ENCODE measurements around the gene RNF19B. TPM values are rescaled to one million over a fixed set of nuclear protein-coding genes. Genes with fewer than 3 reads are reported as not detected.

The RNF19B gene
- total RNA-seq, 1 experiment from 2014 or later = 15.0 TPM

GRCh38 chr1:32896451-32896850 lies 68.2 kb downstream of the RNF19B start:
- H3T11ph ChIP-seq (ENCODE audit: low read length) = no peak overlapping the region
- no peaks in the 10 kb centered on the region for H3K79me1 ChIP-seq (ENCODE audit: insufficient read depth, low read depth, low read length, poor library complexity, severe bottlenecking)
- no peak overlapping the region for H3K18ac ChIP-seq (ENCODE audit: insufficient read length, low read depth, low read length)
- Mint-ChIP-seq H3K27me3 (ENCODE audit: low read depth) (peaks cover 70% of the 10 kb centered on the region), H3K4me3 (no peak overlapping the region), H3K36me3 (ENCODE audit: insufficient read depth in 1 of 3, low read depth in 3 of 3) (peaks cover 0 to 9% (median 0%) of the 10 kb centered on the region in 3 experiments; a peak in 2 of 7 replicates), H3K4me1 (peaks cover 12 to 29% of the 10 kb centered on the region in 2 experiments; a peak in 3 of 4 replicates), H3K9me3 (peaks cover 5 to 8% of the 10 kb centered on the region in 2 experiments; a peak in 3 of 5 replicates), H3K27ac (peak overlapping the region in 1 of 3 experiments; percentile 80; a peak in 2 of 7 replicates)
- H3K23ac ChIP-seq (ENCODE audit: insufficient read length, low read depth, low read length) = no peak overlapping the region
- H2BK15ac ChIP-seq (ENCODE audit: low read depth, low read length) = no peak overlapping the region
- H3K4me1 ChIP-seq (ENCODE audit: insufficient read depth, low read length) = no peaks in the 10 kb centered on the region
- H3K27me3 ChIP-seq (ENCODE audit: insufficient read depth, low read length) = peaks cover 16% of the 10 kb centered on the region; the same call in 1 of the 2 replicates
- peaks cover 3% of the 10 kb centered on the region for H4K20me1 ChIP-seq (ENCODE audit: control insufficient read depth, insufficient read depth, insufficient read length)
- H4K91ac ChIP-seq (ENCODE audit: insufficient read length, low read depth, low read length) = no peak overlapping the region
- H2AFZ ChIP-seq (ENCODE audit: low read length) = no peak overlapping the region
- no peak overlapping the region for H3K4me2 ChIP-seq (ENCODE audit: insufficient read depth, insufficient read length, low read length)
- no CpG with 5 or more reads among the region's 5 CpGs for WGBS (ENCODE audit: extremely low coverage, insufficient read length, low lambda C conversion rate)
- peaks cover 8% of the 10 kb centered on the region for H3K23me2 ChIP-seq (ENCODE audit: insufficient read length, low read depth, low read length, poor library complexity, severe bottlenecking)
- no peak overlapping the region for H3K4ac ChIP-seq (ENCODE audit: low read depth, low read length)
- no peak for TF ChIP-seq CTCF (conservative IDR thresholded peaks at IDR 0.05)
- H4K8ac ChIP-seq (replicated peaks; ENCODE audit: insufficient read length, low read depth, low read length) = no peak overlapping the region
- H2BK20ac ChIP-seq (ENCODE audit: low read depth, low read length, poor library complexity, severe bottlenecking) = no peak overlapping the region
- H3K9me3 ChIP-seq (ENCODE audit: control insufficient read depth, low read depth, low read length) = no peaks in the 10 kb centered on the region
- no peak overlapping the region for H3K27ac ChIP-seq (ENCODE audit: insufficient read length, low read depth, low read length)
- H4K5ac ChIP-seq (ENCODE audit: insufficient read length, low read depth, low read length) = no peak overlapping the region
- H3K14ac ChIP-seq (ENCODE audit: insufficient read depth, low read length) = no peak overlapping the region
- no peak overlapping the region for H2BK5ac ChIP-seq (ENCODE audit: insufficient read length, low read length)
- H3K9ac ChIP-seq (ENCODE audit: extremely low read depth, insufficient read length, low read length) = no peak overlapping the region
- H2AK5ac ChIP-seq (ENCODE audit: insufficient read length, low read length) = no peak overlapping the region
- no peak overlapping the region for H2BK120ac ChIP-seq (ENCODE audit: low read depth, low read length, poor library complexity, severe bottlenecking)
- H2BK12ac ChIP-seq (ENCODE audit: insufficient read length, low read depth, low read length) = no peak overlapping the region
- no peaks in the 10 kb centered on the region for H3K79me2 ChIP-seq (ENCODE audit: insufficient read depth, low read length)
- H3K56ac ChIP-seq (ENCODE audit: insufficient read length, low read depth, low read length) = no peak overlapping the region
- no peak for DNase-seq

All from H9 (cell line).